ENCODE results near the gene GPX6. TPM values are rescaled to one million over a fixed set of nuclear protein-coding genes. Genes with fewer than 3 reads are reported as not detected.

Gene GPX6
- total and polyA plus RNA-seq, 10 of the 15 experiments (the other 5 are each of a cell fraction or from before 2014, with no cell fraction given): not detected

DNA sequence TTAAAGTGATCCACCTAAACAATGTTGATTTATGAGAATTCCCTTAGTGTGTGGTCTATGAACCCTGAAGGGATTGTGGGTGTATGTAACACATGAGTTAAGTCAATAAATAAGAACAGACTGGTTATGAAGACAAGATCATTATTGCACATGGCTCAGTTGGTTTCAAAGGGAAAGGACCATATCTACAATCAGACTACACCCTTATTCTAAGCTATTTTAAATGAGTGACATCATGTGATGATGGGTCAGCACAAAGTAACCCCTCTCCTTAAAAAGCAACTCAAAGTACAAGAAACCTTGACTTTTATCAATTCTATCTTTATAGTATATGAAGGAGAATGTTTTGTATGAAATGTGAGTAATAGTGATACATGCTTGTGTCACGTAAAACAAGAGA lies 57.0 kb downstream of the GPX6 start:
- SMC1A ChIA-PET (ENCODE audit: uncharacterized antibody, unreplicated experiment): no interaction called here
- H3K27me3 ChIP-seq (replicated peaks in 1 of 2; ENCODE audit: control insufficient read depth in 2 of 2, insufficient read depth in 2 of 2, low read length in 1 of 2): peaks cover 0 to 2% of the 10 kb centered on the region in 2 experiments; a peak in 1 of 4 replicates
- intact Hi-C loops (cut with micrococcal nuclease; ENCODE audit: unreplicated experiment): no loop called here

More for the DNA sequence above, 57.0 kb downstream of the GPX6 start:
- ATAC-seq (no peak), FAIRE-seq (no peak), DNase-seq (ENCODE audit: low read depth, low spot score) (no peak)
- in situ Hi-C loops (cut with MboI): no loop called here
- RAD21 ChIA-PET (ENCODE audit: unreplicated experiment): no interaction called here
- CTCF ChIA-PET: no interaction called here
- no peaks in the 10 kb centered on the region; the same call in 2 of the 3 replicates for H3K9me3 ChIP-seq (replicated peaks; ENCODE audit: control insufficient read depth, insufficient read depth, low read length)
- no peak overlapping the region for H2AFZ ChIP-seq (ENCODE audit: control insufficient read depth, low read depth, low read length)
- no peak overlapping the region for H3K4me2 ChIP-seq (ENCODE audit: control insufficient read depth, insufficient read depth)
- no peak overlapping the region for H3K4me3 ChIP-seq
- no peaks in the 10 kb centered on the region for H3K79me2 ChIP-seq (ENCODE audit: control insufficient read depth, insufficient read depth, low read length)
- no peaks in the 10 kb centered on the region for H4K20me1 ChIP-seq (ENCODE audit: control insufficient read depth, insufficient read depth)
- 0% methylated on average over 1 of the region's 1 CpG for WGBS (ENCODE audit: insufficient coverage, insufficient replicate concordance, low lambda C conversion rate, missing lambda C conversion rate)
- no peak overlapping the region for H3K9ac ChIP-seq (ENCODE audit: control insufficient read depth, insufficient read depth, low read length)
- no peak for TF ChIP-seq ZNF687 (IDR thresholded peaks at IDR 0.05)
- no peak for TF ChIP-seq IKZF1 (conservative IDR thresholded peaks at IDR 0.05)
- TF ChIP-seq, protein P1, sequence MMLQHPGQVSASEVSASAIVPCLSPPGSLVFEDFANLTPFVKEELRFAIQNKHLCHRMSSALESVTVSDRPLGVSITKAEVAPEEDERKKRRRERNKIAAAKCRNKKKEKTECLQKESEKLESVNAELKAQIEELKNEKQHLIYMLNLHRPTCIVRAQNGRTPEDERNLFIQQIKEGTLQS (IDR thresholded peaks at IDR 0.05; ENCODE audit: borderline replicate concordance, extremely low read depth, low read depth, low read length): no peak
- TF ChIP-seq TCF12 (IDR thresholded peaks at IDR 0.05; ENCODE audit: low read depth, low read length): no peak
- TF ChIP-seq PML (IDR thresholded peaks at IDR 0.05; ENCODE audit: low read length): no peak
- TF ChIP-seq, protein P2, sequence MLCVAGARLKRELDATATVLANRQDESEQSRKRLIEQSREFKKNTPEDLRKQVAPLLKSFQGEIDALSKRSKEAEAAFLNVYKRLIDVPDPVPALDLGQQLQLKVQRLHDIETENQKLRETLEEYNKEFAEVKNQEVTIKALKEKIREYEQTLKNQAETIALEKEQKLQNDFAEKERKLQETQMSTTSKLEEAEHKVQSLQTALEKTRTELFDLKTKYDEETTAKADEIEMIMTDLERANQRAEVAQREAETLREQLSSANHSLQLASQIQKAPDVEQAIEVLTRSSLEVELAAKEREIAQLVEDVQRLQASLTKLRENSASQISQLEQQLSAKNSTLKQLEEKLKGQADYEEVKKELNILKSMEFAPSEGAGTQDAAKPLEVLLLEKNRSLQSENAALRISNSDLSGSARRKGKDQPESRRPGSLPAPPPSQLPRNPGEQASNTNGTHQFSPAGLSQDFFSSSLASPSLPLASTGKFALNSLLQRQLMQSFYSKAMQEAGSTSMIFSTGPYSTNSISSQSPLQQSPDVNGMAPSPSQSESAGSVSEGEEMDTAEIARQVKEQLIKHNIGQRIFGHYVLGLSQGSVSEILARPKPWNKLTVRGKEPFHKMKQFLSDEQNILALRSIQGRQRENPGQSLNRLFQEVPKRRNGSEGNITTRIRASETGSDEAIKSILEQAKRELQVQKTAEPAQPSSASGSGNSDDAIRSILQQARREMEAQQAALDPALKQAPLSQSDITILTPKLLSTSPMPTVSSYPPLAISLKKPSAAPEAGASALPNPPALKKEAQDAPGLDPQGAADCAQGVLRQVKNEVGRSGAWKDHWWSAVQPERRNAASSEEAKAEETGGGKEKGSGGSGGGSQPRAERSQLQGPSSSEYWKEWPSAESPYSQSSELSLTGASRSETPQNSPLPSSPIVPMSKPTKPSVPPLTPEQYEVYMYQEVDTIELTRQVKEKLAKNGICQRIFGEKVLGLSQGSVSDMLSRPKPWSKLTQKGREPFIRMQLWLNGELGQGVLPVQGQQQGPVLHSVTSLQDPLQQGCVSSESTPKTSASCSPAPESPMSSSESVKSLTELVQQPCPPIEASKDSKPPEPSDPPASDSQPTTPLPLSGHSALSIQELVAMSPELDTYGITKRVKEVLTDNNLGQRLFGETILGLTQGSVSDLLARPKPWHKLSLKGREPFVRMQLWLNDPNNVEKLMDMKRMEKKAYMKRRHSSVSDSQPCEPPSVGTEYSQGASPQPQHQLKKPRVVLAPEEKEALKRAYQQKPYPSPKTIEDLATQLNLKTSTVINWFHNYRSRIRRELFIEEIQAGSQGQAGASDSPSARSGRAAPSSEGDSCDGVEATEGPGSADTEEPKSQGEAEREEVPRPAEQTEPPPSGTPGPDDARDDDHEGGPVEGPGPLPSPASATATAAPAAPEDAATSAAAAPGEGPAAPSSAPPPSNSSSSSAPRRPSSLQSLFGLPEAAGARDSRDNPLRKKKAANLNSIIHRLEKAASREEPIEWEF (IDR thresholded peaks at IDR 0.05; ENCODE audit: insufficient replicate concordance, low read depth, low read length): no peak
- no peak for TF ChIP-seq EED (IDR thresholded peaks at IDR 0.05; ENCODE audit: low read depth)
- no peak for TF ChIP-seq RFX5 (IDR thresholded peaks at IDR 0.05; ENCODE audit: low read depth, low read length)
- no peak for TF ChIP-seq ZBTB40 (IDR thresholded peaks at IDR 0.05; ENCODE audit: borderline replicate concordance)
- H3K36me3 ChIP-seq (ENCODE audit: control insufficient read depth in 2 of 2, insufficient read depth in 2 of 2, low read length in 1 of 2): no peaks in the 10 kb centered on the region
- no TSS peak for BruUV-seq (replicated peaks)
- POLR2A ChIA-PET: no interaction called here
- no peaks in the 10 kb centered on the region for H3K4me1 ChIP-seq (ENCODE audit: control insufficient read depth, insufficient read depth, low read length)
- H3K27ac ChIP-seq (ENCODE audit: control insufficient read depth, insufficient read depth): no peak overlapping the region

Measured in GM12878 (cell line).